Calu3 (cell line): Measurements from ENCODE around the gene RARG. TPM values are rescaled to one million over a fixed set of nuclear protein-coding genes. Genes with fewer than 3 reads are reported as not detected.
"Not testable (repeated sequence)": the region's sequence is repeated elsewhere in the genome, so short reads cannot be mapped to it uniquely, and the experiment has no call there.

Experiments used
- BruUV-seq: library from RNA; stranded (reverse); fragments of 400-500 nt; replicated peaks from 2 replicates; lab custom pipeline; 2021; lab: Mats Ljungman, UMichigan
- CTCF ChIA-PET: fragments of 300-600 bp; sonication (Branson Sonifier 250); formaldehyde crosslinking; loops from one replicate; lab custom pipeline; 2022; ENCODE audit warnings: antibody characterized with exemption; lab: Charles Lee
- DNase-seq: peaks from one replicate; pipeline ENCODE4 v3.0.0; 2022
- H3K27ac Mint-ChIP-seq: one replicate; pipeline ENCODE4 v1.8.0; 2022; ENCODE audit warnings: mixed read lengths; ENCODE audit not compliant: unreplicated experiment
- H3K27me3 Mint-ChIP-seq: one replicate; pipeline ENCODE4 v1.8.0; 2022; ENCODE audit warnings: mixed read lengths; ENCODE audit not compliant: unreplicated experiment
- H3K36me3 Mint-ChIP-seq: one replicate; pipeline ENCODE4 v1.8.0; 2022; ENCODE audit warnings: mild to moderate bottlenecking, moderate library complexity, mixed read lengths; ENCODE audit not compliant: insufficient read depth, unreplicated experiment
- H3K4me1 Mint-ChIP-seq: one replicate; pipeline ENCODE4 v1.8.0; 2022; ENCODE audit warnings: mild to moderate bottlenecking, low read depth, mixed read lengths; ENCODE audit not compliant: unreplicated experiment
- H3K4me3 Mint-ChIP-seq: one replicate; pipeline ENCODE4 v1.8.0; 2022; ENCODE audit warnings: mild to moderate bottlenecking, low read depth, moderate library complexity, mixed read lengths; ENCODE audit not compliant: unreplicated experiment
- H3K9me3 Mint-ChIP-seq: one replicate; pipeline ENCODE4 v1.8.0; 2022; ENCODE audit warnings: low read depth, mixed read lengths; ENCODE audit not compliant: unreplicated experiment
- intact Hi-C: fragments of 100-400 bp; cut with micrococcal nuclease; formaldehyde crosslinking; loops from one replicate; pipeline ENCODE4 v1.10.0; 2022; ENCODE audit not compliant: unreplicated experiment
- total RNA-seq: library from RNA; stranded (reverse); gene quantifications from 2 replicates; pipeline ENCODE4 v1.2.3, GENCODE V29; 2022
- TF ChIP-seq, protein P1 (sequence below): fragments of 200-600 bp; IDR thresholded peaks from one replicate; pipeline ENCODE4 v1.8.0; 2022; ENCODE audit warnings: antibody characterized with exemption; ENCODE audit not compliant: unreplicated experiment

RARG gene
- total RNA-seq, 1 experiment from 2014 or later, result 36.7 TPM

DNA sequence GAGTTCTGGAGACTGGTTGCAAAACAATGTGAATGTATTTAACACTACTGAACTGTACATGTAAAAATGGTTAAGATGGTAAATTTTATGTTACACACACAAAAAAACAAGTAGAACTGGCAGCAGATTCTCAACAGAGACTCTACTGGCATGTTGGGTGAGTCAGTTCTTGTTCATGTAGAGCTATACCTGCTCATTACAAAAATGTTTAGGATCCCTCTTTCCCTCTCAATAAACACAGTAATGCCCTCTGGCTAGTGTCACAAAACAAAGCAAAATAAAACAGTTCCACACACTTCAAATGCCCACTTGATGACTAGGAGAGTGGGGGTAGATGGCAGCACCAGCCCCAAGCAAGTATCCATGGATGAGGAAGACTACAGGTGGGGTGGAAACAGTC is 65.2 kb downstream of the RARG start:
- CTCF ChIA-PET, result no interaction called here
- no peaks in the 10 kb centered on the region for H3K9me3 Mint-ChIP-seq
- no peak for DNase-seq

GRCh38 chr12:53163008-53163407 is 69.0 kb downstream of the RARG start:
- H3K27ac Mint-ChIP-seq, CTCF ChIA-PET, DNase-seq, H3K27me3 Mint-ChIP-seq, intact Hi-C loops, H3K4me1 Mint-ChIP-seq, H3K4me3 Mint-ChIP-seq, BruUV-seq, H3K9me3 Mint-ChIP-seq, H3K36me3 Mint-ChIP-seq: not testable (repeated sequence)

More for the DNA sequence above, 65.2 kb downstream of the RARG start:
- TF ChIP-seq, protein P1, sequence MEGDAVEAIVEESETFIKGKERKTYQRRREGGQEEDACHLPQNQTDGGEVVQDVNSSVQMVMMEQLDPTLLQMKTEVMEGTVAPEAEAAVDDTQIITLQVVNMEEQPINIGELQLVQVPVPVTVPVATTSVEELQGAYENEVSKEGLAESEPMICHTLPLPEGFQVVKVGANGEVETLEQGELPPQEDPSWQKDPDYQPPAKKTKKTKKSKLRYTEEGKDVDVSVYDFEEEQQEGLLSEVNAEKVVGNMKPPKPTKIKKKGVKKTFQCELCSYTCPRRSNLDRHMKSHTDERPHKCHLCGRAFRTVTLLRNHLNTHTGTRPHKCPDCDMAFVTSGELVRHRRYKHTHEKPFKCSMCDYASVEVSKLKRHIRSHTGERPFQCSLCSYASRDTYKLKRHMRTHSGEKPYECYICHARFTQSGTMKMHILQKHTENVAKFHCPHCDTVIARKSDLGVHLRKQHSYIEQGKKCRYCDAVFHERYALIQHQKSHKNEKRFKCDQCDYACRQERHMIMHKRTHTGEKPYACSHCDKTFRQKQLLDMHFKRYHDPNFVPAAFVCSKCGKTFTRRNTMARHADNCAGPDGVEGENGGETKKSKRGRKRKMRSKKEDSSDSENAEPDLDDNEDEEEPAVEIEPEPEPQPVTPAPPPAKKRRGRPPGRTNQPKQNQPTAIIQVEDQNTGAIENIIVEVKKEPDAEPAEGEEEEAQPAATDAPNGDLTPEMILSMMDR, result no peak
- H3K27ac Mint-ChIP-seq, result no peak overlapping the region
- no peak overlapping the region for H3K4me3 Mint-ChIP-seq
- H3K4me1 Mint-ChIP-seq, result no peaks in the 10 kb centered on the region
- H3K27me3 Mint-ChIP-seq, result no peaks in the 10 kb centered on the region
- H3K36me3 Mint-ChIP-seq, result no peaks in the 10 kb centered on the region
- intact Hi-C loops, result no loop called here
- no TSS peak for BruUV-seq

DNA sequence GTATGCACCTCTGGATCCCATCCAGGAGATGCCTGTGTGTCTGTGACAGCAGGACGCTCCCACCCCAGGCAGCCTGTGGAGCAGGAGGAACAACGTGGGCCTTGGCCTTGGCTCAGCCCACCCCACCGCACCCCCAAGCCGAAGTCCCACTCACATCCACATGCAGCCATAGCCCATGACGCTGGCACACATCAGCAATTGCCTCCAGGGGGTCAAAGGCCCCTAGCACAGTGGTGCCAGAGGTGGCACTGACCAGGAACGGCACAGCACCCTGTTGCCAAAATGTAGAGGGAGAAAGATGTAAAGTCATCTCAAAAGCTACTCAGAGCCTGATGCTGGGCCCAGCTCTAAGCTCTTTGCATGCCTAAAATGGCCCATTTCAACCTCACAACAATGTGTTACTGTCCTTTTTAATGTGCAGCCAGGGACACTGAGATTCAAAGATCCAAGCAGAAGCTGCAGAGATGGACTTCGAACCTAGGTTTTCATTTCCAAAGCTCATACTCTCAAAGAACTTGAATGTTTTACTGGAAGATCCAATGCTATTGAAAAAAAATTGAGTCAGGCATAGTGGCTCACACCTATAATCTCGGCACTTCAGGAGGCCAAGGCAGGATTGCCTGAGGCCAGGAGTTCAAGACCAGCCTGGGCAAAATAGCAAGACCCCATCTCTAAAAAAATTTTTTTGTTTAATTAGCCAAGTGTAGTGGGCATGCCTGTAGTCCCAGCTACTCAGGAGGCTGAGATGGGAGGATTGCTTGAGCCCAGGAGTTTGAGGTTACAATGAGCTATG is 70.7 kb downstream of the RARG start:
- intact Hi-C loops, result no loop called here
- no peaks in the 10 kb centered on the region for H3K4me1 Mint-ChIP-seq
- H3K36me3 Mint-ChIP-seq, result no peaks in the 10 kb centered on the region
- BruUV-seq, result no TSS peak
- no peak for DNase-seq
- TF ChIP-seq, protein P1, result no peak
- no peaks in the 10 kb centered on the region for H3K27me3 Mint-ChIP-seq
- no peak overlapping the region for H3K4me3 Mint-ChIP-seq
- no peak overlapping the region for H3K27ac Mint-ChIP-seq
- H3K9me3 Mint-ChIP-seq, result no peaks in the 10 kb centered on the region
- CTCF ChIA-PET, result interaction anchor here (0.6 kb wide), 1 partner anchor 87 kb away, joined by 3 read pairs; no protein-coding TSS in a partner anchor

GRCh38 chr12:53160673-53161072 is 71.3 kb downstream of the RARG start:
- CTCF ChIA-PET, result no interaction called here
- Mint-ChIP-seq H3K9me3 (no peaks in the 10 kb centered on the region), H3K27me3 (no peaks in the 10 kb centered on the region), H3K27ac (no peak overlapping the region), H3K36me3 (no peaks in the 10 kb centered on the region), H3K4me1 (no peaks in the 10 kb centered on the region), H3K4me3 (no peak overlapping the region)
- BruUV-seq, result no TSS peak
- DNase-seq, result no peak
- intact Hi-C loops, result no loop called here
- TF ChIP-seq, protein P1, result no peak

Other genes starting within 250 kb of the RARG start
- gene EIF4B, start 225.8 kb downstream of the RARG start, total RNA-seq, result 242 and 272 TPM in 2 replicates
- 1.3 and 4.7 TPM in 2 replicates for gene TNS2, start 182.1 kb downstream of the RARG start, total RNA-seq
- gene SPRYD3, start 152.8 kb downstream of the RARG start, total RNA-seq, result 12.9 and 14.6 TPM in 2 replicates
- gene IGFBP6, start 134.5 kb downstream of the RARG start, total RNA-seq, result 25.4 and 67.0 TPM in 2 replicates
- gene SOAT2, start 128.7 kb downstream of the RARG start, total RNA-seq, result not detected in 2 replicates
- 30.3 and 32.7 TPM in 2 replicates for gene ZNF740, start 51.5 kb downstream of the RARG start, total RNA-seq
- 12.2 and 24.0 TPM in 2 replicates for gene CSAD, start 51.3 kb downstream of the RARG start, total RNA-seq
- gene ITGB7, start 25.0 kb downstream of the RARG start, total RNA-seq, result 4.3 and 5.0 TPM in 2 replicates
- 24.3 and 31.1 TPM in 2 replicates for gene ESPL1, start 36.1 kb upstream of the RARG start, total RNA-seq
- 178 and 185 TPM in 2 replicates for gene PFDN5, start 63.3 kb upstream of the RARG start, total RNA-seq
- gene MYG1, start 67.5 kb upstream of the RARG start, total RNA-seq, result 29.7 and 32.4 TPM in 2 replicates
- 31.0 and 33.6 TPM in 2 replicates for gene AAAS, start 89.4 kb upstream of the RARG start, total RNA-seq
- not detected in 2 replicates for gene SP7, start 104.1 kb upstream of the RARG start, total RNA-seq
- 52.5 and 58.0 TPM in 2 replicates for gene SP1, start 148.0 kb upstream of the RARG start, total RNA-seq
- gene AMHR2, start 191.6 kb upstream of the RARG start, total RNA-seq, result not detected in 2 replicates
- 151 and 184 TPM in 2 replicates for gene PRR13, start 209.5 kb upstream of the RARG start, total RNA-seq
- gene PCBP2, start 219.9 kb upstream of the RARG start, total RNA-seq, result 464 and 528 TPM in 2 replicates